GM18498 (cell line): ENCODE results near the gene CITED1.
A peak's percentile ranks its signal among the peaks of the same experiment; 100 is the strongest.
"Not testable (repeated sequence)": the region's sequence is repeated elsewhere in the genome, so short reads cannot be mapped to it uniquely, and the experiment has no call there.

Experiments used
- ATAC-seq: cut with Tn5 transposase; IDR thresholded peaks from one replicate; pipeline ENCODE4 v1.9.1; 2021; ENCODE audit warnings: mild to moderate bottlenecking, moderate library complexity; ENCODE audit not compliant: unreplicated experiment

The CITED1 gene

DNA sequence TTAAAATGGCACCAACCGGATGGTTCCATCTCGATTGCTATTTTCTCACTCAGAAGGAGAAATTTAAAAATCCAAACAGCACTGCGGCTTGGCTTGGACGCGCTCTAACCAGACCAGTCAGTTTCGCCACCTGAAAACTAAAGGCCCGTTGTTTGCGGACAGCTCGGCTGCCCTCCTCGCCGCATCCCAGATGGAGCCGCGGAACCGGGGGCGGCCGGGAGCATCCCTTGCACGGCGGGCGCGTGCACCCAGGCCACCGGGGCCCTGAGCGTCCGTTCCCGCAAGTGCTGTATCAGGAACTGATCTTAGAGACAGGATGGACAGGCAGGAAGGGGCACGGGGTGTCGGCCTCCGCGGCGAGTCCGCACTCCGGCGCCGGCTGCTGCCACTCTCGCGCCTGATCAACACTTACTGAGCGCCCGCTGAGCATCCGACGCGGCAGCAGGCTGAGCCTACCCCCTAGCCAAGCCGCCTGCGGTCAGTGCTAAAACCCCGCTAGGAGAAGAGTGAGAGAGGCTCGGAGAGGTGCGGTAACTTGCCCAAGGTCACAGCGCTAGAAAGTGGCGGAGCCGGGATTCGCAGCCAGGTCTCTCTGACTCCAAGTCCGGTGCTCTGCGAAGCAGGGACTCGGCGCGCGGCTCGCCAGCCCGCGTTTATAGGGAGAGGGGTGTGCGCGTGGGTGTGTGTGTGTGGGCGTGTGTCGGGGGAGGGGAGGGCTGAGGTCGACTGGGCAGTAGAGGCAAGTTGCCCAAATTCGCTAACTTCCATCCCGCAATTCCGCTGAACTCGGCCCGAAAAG lies at the start of gene CITED1:
Gene CITED1 (minus strand): TSS at position 629 of the 799 bp plus-strand sequence. CDS start 3,045 bp downstream, outside the sequence.
- no peak for ATAC-seq

DNA sequence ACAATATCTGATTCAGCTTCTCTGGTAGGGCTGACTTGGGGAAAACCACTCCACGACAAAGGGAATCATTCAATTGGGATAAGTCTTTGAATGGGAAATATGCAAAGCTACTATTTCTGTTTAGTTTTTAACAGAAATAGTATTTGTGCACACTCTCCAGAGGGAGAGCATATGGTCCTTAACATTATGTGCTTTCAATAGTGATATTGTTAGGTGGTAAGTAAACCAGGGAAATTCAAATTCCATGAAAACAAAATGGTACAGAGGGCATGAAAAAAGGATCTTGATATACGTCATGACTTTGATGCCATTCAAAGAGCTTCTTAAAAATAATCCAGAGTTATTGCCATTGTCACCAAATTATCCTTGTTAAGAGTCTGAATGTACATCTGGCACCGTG lies 47.1 kb upstream of the CITED1 start:
- no peak for ATAC-seq

GRCh38 chrX:72351606-72352334 lies 46.1 kb upstream of the CITED1 start:
- ATAC-seq = no peak

DNA sequence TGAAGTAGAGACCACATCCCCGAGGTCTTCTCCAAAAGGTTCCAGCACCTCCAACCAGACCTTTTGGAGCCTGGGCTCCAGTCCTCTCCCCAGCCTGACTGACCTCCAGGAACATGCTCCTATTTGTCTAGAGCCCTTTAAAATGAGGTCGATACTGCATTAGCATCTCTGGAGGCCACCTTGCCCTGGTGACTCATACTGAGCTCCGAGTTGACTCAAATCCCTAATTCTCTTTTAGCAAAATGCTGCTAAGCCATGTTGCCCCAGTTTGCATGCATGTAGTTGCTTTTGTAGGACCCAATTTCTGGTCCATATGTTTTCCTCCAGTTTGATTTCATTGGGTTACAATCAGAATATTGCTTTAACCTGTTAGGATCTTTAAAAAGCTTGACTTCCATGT lies 43.5 kb upstream of the CITED1 start:
- peak; percentile 78 for ATAC-seq

- ATAC-seq = no peak
Measured at GRCh38 chrX:72348247-72348979, 42.7 kb upstream of the CITED1 start.

GRCh38 chrX:72347366-72347765 lies 41.7 kb upstream of the CITED1 start:
- ATAC-seq = no peak

DNA sequence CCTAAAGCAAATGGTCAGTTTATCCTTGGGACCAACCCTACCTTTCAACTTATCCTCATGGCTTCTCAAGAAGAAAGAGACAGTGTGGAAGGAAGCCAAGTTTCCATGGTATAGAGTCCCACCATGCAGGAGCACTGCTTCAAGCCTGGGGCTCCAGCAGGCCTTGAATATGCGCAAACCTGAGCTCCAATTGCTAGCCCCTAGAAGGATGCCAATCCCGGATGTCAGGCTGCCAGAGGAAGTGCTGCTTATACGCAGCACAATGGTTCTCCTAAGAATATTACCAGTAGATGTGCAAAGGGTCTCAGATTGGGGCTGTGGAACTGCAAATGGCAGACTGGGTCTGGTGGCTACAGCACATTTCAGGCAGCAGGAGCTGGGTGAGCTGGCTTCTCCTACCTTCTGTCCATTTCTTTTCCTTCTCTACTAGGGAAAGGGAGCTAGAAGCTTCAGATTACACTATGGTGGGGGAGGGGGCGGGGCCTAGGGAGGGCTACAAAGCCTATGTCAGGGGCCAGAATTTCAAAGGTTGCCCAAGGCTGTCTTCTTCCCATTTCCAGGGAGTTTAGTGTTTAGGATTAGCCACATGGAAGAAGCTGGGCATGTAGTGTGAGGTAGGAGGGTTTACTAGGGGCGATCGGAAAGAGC lies 40.7 kb upstream of the CITED1 start:
- no peak for ATAC-seq

GRCh38 chrX:72340626-72341025 lies 34.9 kb upstream of the CITED1 start:
- no peak for ATAC-seq

GRCh38 chrX:72340041-72340440 lies 34.3 kb upstream of the CITED1 start:
- ATAC-seq = no peak

GRCh38 chrX:72330131-72330530 lies 24.4 kb upstream of the CITED1 start:
- no peak for ATAC-seq

DNA sequence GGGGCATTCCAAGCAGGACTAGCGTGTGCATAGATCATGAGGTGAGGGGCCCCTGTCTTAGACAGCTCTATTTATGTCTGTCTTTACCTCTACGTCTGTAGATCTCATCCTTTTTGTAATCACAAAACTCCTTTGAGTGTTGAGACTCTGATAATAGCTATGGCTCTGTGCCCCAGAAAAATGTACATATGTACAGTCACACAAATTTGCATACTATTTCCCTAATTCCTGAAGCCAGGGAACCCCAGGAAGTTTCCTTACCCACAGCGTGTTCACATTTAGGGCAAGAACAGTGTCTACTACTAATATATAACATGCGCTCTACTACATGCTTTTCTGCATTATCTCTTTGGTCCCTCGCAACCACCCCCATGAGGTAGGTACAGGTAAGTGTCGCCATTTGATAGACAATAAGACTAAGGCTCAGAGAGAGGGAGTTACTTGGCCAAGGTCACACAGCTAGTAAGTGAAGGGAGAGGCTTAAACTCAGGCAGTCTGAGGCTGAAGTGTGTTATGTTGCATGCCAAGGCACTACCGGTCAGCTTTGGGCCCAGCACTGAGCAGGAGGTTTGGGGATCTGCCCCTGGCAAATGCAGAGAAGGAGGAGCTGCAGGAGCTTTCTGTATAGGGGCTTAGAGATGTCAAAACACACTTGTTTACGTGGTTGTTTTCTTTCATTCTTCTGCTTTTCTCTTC lies 21.0 kb upstream of the CITED1 start:
- ATAC-seq = no peak

GRCh38 chrX:72319651-72320050 lies 13.9 kb upstream of the CITED1 start:
- not testable (repeated sequence) for ATAC-seq

- ATAC-seq = no peak
Measured at GRCh38 chrX:72317139-72317538, 11.4 kb upstream of the CITED1 start.

- ATAC-seq = no peak
Measured at GRCh38 chrX:72316408-72317110, 10.8 kb upstream of the CITED1 start.

DNA sequence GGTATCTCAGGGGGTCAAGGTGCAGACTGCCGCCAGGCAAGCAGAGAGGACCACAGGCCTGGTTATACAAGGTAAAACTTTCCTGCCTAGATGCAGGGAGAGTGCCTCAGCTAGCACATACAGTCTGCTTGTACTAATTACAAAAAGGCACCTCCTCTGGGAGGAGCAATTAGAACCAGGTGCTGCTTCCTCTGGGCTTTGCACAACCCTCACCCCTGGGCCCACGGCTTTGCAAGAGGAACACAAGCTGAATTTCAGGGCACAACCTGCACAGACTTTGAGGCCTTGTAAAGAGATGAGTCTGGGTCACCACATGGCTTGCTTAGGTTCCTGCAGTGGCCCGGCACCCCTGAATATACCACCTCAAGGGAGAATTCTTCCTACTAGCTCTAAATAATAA lies 9.2 kb upstream of the CITED1 start:
- no peak for ATAC-seq

GRCh38 chrX:72313707-72314641 lies 8.3 kb upstream of the CITED1 start:
- no peak for ATAC-seq

- no peak for ATAC-seq
Measured at GRCh38 chrX:72312311-72312940, 6.7 kb upstream of the CITED1 start.
